Lower leg skin (tissue), 3 donors: ENCODE results near the gene AOPEP.

ENCODE experiments used
- CTCF ChIP-seq, 3 donors: fragments of 450-650 bp; IDR thresholded peaks; one replicate each; pipeline ENCODE4 v1.5.1; 2016; ENCODE audit warnings: antibody characterized with exemption in 3 of 3, mild to moderate bottlenecking in 3 of 3, moderate library complexity in 2 of 3
- POLR2A ChIP-seq, 2 donors: fragments of 450-650 bp; IDR thresholded peaks; one replicate each; pipeline ENCODE4 v1.6.1; 2016 to 2017; ENCODE audit warnings: antibody characterized with exemption in 2 of 2, mild to moderate bottlenecking in 1 of 2, moderate library complexity in 1 of 2

- TF ChIP-seq CTCF (IDR thresholded peaks at IDR 0.05), result no peak
- no peak for TF ChIP-seq POLR2A (IDR thresholded peaks at IDR 0.05)
Measured at GRCh38 chr9:94799578-94800264, 73.2 kb downstream of the AOPEP start.
